A673 (cell line): ENCODE data around the gene DSCAML1.

Experiments
- EZH2 ChIP-seq: fragments of 200-600 bp; sonication (generic); IDR thresholded peaks from 2 replicates; pipeline ENCODE4 v1.6.1; 2017; ENCODE audit warnings: borderline replicate concordance, low read depth, mild to moderate bottlenecking, mixed read lengths, antibody characterized with exemption, low read length; ENCODE audit not compliant: poor library complexity, severe bottlenecking
- TF ChIP-seq, protein P1 (sequence below): fragments of 300-800, 200-600 bp; sonication (generic); conservative IDR thresholded peaks from 2 replicates; pipeline ENCODE4 v1.5.1; 2017; ENCODE audit warnings: low read depth, mild to moderate bottlenecking, antibody characterized with exemption, low read length, moderate library complexity, mixed read lengths

DNA sequence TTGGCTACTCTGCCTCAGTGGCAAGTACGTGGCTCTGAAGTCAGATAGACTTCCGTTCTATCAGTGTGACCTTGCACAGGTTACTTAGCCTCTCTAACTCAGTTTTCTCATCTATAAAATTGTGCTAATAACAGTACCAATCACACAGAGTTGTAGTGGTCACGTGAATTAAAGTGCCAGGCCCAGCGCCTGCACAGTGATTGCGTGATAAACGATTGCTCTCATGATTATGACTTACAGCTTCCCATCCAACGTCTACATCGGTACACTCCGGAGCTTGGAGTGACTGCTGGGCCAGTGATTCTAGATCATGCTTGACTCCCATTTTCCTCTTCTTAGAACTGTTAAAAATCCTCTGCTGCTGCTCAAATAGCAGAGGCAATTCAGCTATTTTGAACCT lies 247.6 kb downstream of the DSCAML1 start:
- TF ChIP-seq, protein P1, sequence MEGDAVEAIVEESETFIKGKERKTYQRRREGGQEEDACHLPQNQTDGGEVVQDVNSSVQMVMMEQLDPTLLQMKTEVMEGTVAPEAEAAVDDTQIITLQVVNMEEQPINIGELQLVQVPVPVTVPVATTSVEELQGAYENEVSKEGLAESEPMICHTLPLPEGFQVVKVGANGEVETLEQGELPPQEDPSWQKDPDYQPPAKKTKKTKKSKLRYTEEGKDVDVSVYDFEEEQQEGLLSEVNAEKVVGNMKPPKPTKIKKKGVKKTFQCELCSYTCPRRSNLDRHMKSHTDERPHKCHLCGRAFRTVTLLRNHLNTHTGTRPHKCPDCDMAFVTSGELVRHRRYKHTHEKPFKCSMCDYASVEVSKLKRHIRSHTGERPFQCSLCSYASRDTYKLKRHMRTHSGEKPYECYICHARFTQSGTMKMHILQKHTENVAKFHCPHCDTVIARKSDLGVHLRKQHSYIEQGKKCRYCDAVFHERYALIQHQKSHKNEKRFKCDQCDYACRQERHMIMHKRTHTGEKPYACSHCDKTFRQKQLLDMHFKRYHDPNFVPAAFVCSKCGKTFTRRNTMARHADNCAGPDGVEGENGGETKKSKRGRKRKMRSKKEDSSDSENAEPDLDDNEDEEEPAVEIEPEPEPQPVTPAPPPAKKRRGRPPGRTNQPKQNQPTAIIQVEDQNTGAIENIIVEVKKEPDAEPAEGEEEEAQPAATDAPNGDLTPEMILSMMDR: no peak
- TF ChIP-seq EZH2: no peak
